OCI-LY3 (cell line): ENCODE results near the gene ZMIZ1.

Experiments used
- CTCF ChIP-seq: fragments of 200-600, 300-600 bp; sonication (generic); IDR thresholded peaks from 2 replicates; pipeline ENCODE4 v1.5.1; 2014; ENCODE audit warnings: antibody characterized with exemption, low read length, low read depth
- EZH2phosphoT487 ChIP-seq: fragments of 200-600 bp; shearing (Covaris generic); IDR thresholded peaks from 2 replicates; pipeline ENCODE4 v1.6.1; 2018; ENCODE audit warnings: antibody characterized with exemption, mixed run types, low read depth

GRCh38 chr10:79289801-79290200 is 221.0 kb downstream of the ZMIZ1 start:
- TF ChIP-seq CTCF (no peak), EZH2phosphoT487 (no peak)
